ENCODE measurements around the gene GLIPR1L1.
A peak's percentile ranks its signal among the peaks of the same experiment; 100 is the strongest.

Gene GLIPR1L1

GRCh38 chr12:75350413-75350812 lies 15.9 kb downstream of the GLIPR1L1 start:
- no peak for DNase-seq

GRCh38 chr12:75354011-75354410 lies 19.5 kb downstream of the GLIPR1L1 start:
- DNase-seq, result no peak

- no peak for DNase-seq
These were observed 26.4 kb downstream of the GLIPR1L1 start for GRCh38 chr12:75360920-75361319.

GRCh38 chr12:75361408-75361807 lies 26.9 kb downstream of the GLIPR1L1 start:
- no peak for DNase-seq

- DNase-seq, result no peak
These were observed 30.4 kb downstream of the GLIPR1L1 start for GRCh38 chr12:75364919-75365318.

GRCh38 chr12:75366629-75367028 lies 32.2 kb downstream of the GLIPR1L1 start:
- peak; percentile 31 for DNase-seq

GRCh38 chr12:75374971-75375370 lies 40.5 kb downstream of the GLIPR1L1 start:
- no peak for DNase-seq

GRCh38 chr12:75378354-75378753 lies 43.9 kb downstream of the GLIPR1L1 start:
- no peak for DNase-seq

- peak; percentile 76 for DNase-seq
These were observed 54.6 kb downstream of the GLIPR1L1 start for GRCh38 chr12:75389061-75389460.

- peak; percentile 4 for DNase-seq
These were observed 55.2 kb downstream of the GLIPR1L1 start for GRCh38 chr12:75389706-75390105.

- no peak for DNase-seq
These were observed 55.9 kb downstream of the GLIPR1L1 start for GRCh38 chr12:75390156-75390898.

GRCh38 chr12:75390899-75391538 lies 56.5 kb downstream of the GLIPR1L1 start, which contains the start of gene GLIPR1L2:
Gene GLIPR1L2 (plus strand): TSS chr12:75391089. CDS start chr12:75391117, 28 bp downstream.
- peak; percentile 98 for DNase-seq

GRCh38 chr12:75404231-75404630 lies 69.8 kb downstream of the GLIPR1L1 start:
- DNase-seq, result no peak

- no peak for DNase-seq
These were observed 73.2 kb downstream of the GLIPR1L1 start for GRCh38 chr12:75407683-75408082.

- DNase-seq, result no peak
These were observed 75.4 kb downstream of the GLIPR1L1 start for GRCh38 chr12:75409830-75410229.

GRCh38 chr12:75414671-75415070 lies 80.2 kb downstream of the GLIPR1L1 start:
- no peak for DNase-seq

GRCh38 chr12:75419841-75420240 lies 85.4 kb downstream of the GLIPR1L1 start:
- no peak for DNase-seq

Data from EL (cell line).